ENCODE results near the gene SLC6A18.
"Not testable (repeated sequence)": the region's sequence is repeated elsewhere in the genome, so short reads cannot be mapped to it uniquely, and the experiment has no call there.

SLC6A18 gene

DNA sequence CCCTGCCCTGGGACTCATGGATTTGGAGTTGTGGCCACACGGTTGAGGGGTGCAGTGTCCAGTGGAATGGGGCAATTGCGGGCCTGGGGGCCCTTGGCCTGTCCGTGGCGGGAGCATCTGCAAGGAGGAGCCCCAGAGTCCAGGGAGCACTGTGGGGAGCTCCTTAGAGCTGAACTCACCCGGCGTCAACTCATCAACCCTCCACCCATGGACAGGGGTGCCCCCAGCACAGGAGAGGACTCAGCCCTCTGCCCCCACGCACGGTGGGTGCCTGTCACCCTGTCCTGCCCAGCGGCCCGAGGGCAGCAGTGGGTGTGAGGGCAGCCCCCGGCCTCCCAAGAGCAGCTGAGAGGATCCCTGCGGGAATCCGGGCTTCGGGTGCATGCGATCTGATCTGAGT lies 550 bp upstream of the SLC6A18 start:
- H3K27me3 ChIP-seq = peaks cover 0 to 34% of the 10 kb centered on the region in 2 donors
- H3K36me3 ChIP-seq = no peaks in the 10 kb centered on the region
- TF ChIP-seq, protein P1, sequence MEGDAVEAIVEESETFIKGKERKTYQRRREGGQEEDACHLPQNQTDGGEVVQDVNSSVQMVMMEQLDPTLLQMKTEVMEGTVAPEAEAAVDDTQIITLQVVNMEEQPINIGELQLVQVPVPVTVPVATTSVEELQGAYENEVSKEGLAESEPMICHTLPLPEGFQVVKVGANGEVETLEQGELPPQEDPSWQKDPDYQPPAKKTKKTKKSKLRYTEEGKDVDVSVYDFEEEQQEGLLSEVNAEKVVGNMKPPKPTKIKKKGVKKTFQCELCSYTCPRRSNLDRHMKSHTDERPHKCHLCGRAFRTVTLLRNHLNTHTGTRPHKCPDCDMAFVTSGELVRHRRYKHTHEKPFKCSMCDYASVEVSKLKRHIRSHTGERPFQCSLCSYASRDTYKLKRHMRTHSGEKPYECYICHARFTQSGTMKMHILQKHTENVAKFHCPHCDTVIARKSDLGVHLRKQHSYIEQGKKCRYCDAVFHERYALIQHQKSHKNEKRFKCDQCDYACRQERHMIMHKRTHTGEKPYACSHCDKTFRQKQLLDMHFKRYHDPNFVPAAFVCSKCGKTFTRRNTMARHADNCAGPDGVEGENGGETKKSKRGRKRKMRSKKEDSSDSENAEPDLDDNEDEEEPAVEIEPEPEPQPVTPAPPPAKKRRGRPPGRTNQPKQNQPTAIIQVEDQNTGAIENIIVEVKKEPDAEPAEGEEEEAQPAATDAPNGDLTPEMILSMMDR (IDR thresholded peaks at IDR 0.05) = no peak
- no peaks in the 10 kb centered on the region for H3K9me3 ChIP-seq
- no peak overlapping the region for H3K27ac ChIP-seq
- no peaks in the 10 kb centered on the region for H3K4me1 ChIP-seq
- intact Hi-C loops (cut with DNase I; ENCODE audit: low total_unique reads) = no loop called here
- no peak overlapping the region for H3K4me3 ChIP-seq
- no peak for DNase-seq

DNA sequence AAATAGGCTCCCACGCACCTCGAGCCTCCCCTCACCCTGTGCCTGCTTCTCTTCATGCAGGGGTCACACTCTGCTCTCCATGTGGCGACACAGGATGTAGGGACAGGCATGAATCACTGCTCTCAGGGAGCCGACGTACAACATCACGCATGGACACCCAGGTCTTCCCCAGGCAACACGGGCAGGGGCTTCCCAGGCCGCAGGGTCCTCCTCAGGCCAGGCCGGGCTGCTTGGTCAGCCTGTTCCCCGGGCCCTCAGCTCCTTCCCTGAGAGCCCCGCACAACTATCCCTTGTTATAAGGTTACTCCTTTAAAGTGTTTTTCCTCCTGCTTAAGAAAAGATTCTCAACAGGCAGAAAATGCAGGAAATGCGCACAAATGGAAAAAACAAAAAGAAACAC lies 1.1 kb downstream of the SLC6A18 start:
- H3K4me1 ChIP-seq = no peaks in the 10 kb centered on the region
- H3K4me3 ChIP-seq = no peak overlapping the region
- intact Hi-C loops (cut with DNase I; ENCODE audit: low total_unique reads) = no loop called here

DNA sequence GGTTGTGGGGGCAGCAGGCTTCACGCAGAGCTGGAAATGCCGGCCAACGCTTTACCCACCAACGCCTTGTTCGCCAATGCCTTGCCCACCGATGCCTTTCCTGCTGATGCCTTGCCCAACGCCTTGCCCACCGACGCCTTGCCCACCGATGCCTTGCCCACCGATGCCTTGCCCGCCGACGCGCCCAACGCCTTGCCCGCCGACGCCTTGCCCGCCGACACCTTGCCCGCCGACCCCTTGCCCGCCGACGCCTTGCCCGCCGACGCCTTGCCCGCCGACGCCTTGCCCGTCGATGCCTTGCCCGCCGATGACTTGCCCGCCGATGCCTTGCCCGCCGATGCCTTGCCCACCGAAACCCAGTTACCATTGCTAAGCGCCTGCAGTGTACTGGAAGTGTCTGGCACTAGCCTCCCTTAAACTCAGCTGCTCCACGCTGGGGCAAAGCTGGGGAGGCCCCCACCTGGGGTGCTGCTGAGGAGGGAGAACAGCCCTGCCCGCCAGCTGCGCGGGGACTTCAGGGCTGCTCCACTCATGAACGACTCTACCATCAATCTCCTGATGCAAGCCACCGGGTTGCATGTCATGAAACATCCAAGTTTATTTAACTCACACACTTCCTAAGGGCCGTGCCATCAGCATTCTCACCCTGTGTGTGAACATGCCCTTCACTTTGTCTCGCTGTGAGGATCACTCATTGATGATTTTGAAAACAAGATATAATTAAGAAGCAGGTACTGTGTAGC lies 1.8 kb downstream of the SLC6A18 start:
- TF ChIP-seq, protein P1 (IDR thresholded peaks at IDR 0.05) = no peak
- Histone ChIP-seq H3K9me3 (no peaks in the 10 kb centered on the region), H3K36me3 (no peaks in the 10 kb centered on the region), H3K27me3 (peaks cover 0 to 56% of the 10 kb centered on the region in 2 donors), H3K4me1 (no peaks in the 10 kb centered on the region), H3K4me3 (no peak overlapping the region), H3K27ac (no peak overlapping the region)
- no peak for DNase-seq
- intact Hi-C loops (cut with DNase I; ENCODE audit: low total_unique reads) = no loop called here

More for the DNA sequence above, 1.1 kb downstream of the SLC6A18 start:
- Histone ChIP-seq H3K27ac (no peak overlapping the region), H3K9me3 (no peaks in the 10 kb centered on the region), H3K27me3 (peaks cover 0 to 50% of the 10 kb centered on the region in 2 donors), H3K36me3 (no peaks in the 10 kb centered on the region)
- TF ChIP-seq, protein P1 (IDR thresholded peaks at IDR 0.05) = no peak
- DNase-seq = no peak

DNA sequence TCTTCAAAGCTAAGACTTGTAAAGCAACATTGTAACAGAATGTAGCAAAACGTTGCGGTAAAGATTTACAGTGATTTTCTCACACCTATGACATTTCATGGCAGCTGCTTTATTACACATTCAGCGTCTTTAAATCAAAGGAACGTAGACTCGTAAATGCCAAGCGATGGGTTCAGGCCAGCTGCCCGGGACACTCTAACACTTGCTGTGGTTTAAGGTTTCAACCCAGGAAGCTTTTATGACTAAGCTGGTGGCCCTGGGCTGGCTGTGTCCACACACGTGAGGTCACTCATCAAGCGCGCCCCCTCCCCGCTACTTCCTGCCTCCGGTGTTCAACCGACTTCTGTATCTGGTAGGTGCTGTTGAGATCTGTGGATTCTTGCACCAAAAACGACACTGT lies 2.5 kb downstream of the SLC6A18 start:
- Histone ChIP-seq H3K4me3 (no peak overlapping the region), H3K9me3 (no peaks in the 10 kb centered on the region), H3K27me3 (peaks cover 0 to 63% of the 10 kb centered on the region in 2 donors), H3K4me1 (no peaks in the 10 kb centered on the region), H3K36me3 (no peaks in the 10 kb centered on the region), H3K27ac (no peak overlapping the region)
- DNase-seq = no peak
- TF ChIP-seq, protein P1 (IDR thresholded peaks at IDR 0.05) = no peak
- intact Hi-C loops (cut with DNase I; ENCODE audit: low total_unique reads) = no loop called here

DNA sequence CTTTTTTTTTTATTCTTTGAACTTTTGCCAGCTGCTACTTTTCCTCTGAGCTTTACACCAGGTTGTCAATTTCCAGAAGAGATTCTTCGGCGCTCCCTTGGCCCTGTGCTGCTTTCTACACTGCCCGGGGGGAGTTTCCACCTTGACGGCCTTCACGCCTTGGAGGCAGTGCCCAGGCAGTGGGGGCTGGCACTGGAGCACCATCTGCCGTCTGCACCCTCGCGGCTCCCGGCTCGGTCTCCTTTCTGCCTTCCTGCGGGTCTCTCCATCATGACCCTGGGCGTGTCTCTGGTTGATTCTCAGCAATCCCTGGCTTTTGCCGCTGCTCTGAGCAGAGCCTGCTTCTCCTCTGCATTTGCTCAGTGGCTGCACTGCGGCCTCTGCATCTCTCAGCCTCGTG lies 2.9 kb downstream of the SLC6A18 start:
- peaks cover 0 to 64% of the 10 kb centered on the region in 2 donors for H3K27me3 ChIP-seq
- TF ChIP-seq, protein P1 (IDR thresholded peaks at IDR 0.05) = no peak
- H3K4me1 ChIP-seq = no peaks in the 10 kb centered on the region
- H3K9me3 ChIP-seq = no peaks in the 10 kb centered on the region
- H3K4me3 ChIP-seq = no peak overlapping the region
- no peak for DNase-seq
- H3K36me3 ChIP-seq = no peaks in the 10 kb centered on the region
- intact Hi-C loops (cut with DNase I; ENCODE audit: low total_unique reads) = no loop called here
- no peak overlapping the region for H3K27ac ChIP-seq

DNA sequence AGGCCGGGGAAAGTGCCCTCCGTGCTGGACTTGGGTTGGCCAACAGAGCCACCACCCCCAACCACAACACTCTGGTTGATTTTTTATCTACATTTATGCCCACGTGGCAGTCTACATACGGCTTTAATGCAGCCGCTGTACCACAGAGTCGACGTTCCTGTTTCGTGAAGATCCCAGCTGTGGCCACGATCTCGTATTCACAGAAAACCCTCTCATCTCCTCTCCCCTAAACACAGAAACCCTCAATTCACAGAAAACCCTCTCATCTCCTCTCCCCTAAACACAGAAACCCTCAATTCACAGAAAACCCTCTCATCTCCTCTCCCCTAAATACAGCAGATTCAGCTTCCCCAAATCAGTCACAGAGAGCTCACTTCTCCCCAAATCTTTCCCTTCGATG lies 3.8 kb downstream of the SLC6A18 start:
- H3K36me3 ChIP-seq; DNase-seq; H3K27ac ChIP-seq; H3K4me3 ChIP-seq; intact Hi-C loops (cut with DNase I; ENCODE audit: low total_unique reads); H3K9me3 ChIP-seq; H3K4me1 ChIP-seq: not testable (repeated sequence)
- peaks cover 0 to 61% of the 10 kb centered on the region in 2 donors for H3K27me3 ChIP-seq
